Heart right ventricle (tissue), 16 donors: Measurements from ENCODE around the gene SEC23IP. TPM values are rescaled to one million over a fixed set of nuclear protein-coding genes. Genes with fewer than 3 reads are reported as not detected.

Source experiments
- ATAC-seq, 8 donors: fragments of 200-7000 bp; cut with Tn5 transposase; one replicate each; pipeline ENCODE4 v1.9.1; 2020; ENCODE audit warnings: mild to moderate bottlenecking in 8 of 8, moderate library complexity in 8 of 8, moderate number of reproducible peaks in 1 of 8
- DNase-seq, 2 donors: peaks; one replicate each; pipeline ENCODE4 v3.0.0-alpha.2; 2020
- H3K27ac ChIP-seq, 10 donors: fragments of 200-600 bp; sonication (generic) in 2 of 10; one replicate each; pipeline versions ENCODE4 v1.5.0 to v1.8.0; 2020 to 2022; ENCODE audit warnings: mild to moderate bottlenecking in 3 of 10
- H3K27me3 ChIP-seq, 7 donors: fragments of 200-600 bp; one replicate each; pipeline ENCODE4 v1.8.0; 2021 to 2022; ENCODE audit warnings: mild to moderate bottlenecking in 2 of 7
- H3K36me3 ChIP-seq, 9 donors: fragments of 200-600 bp; sonication (generic) in 1 of 9; one replicate each; pipeline versions ENCODE4 v1.5.0 to v1.8.0; 2020 to 2022; ENCODE audit warnings: mild to moderate bottlenecking in 2 of 9
- H3K4me1 ChIP-seq, 9 donors: fragments of 200-600 bp; sonication (generic) in 1 of 9; one replicate each; pipeline versions ENCODE4 v1.5.0 to v1.8.0; 2020 to 2022; ENCODE audit warnings: mild to moderate bottlenecking in 4 of 9
- H3K4me3 ChIP-seq, 10 donors: fragments of 200-600 bp; sonication (generic) in 2 of 10; one replicate each; pipeline versions ENCODE4 v1.5.0 to v1.8.0; 2020 to 2022; ENCODE audit warnings: mild to moderate bottlenecking in 7 of 10, moderate library complexity in 2 of 10
- H3K9me3 ChIP-seq, 11 donors: fragments of 200-600 bp in 10 of 11; sonication (generic) in 2 of 11; one replicate each; pipeline versions ENCODE4 v1.5.0 to v1.8.0; 2013 to 2022; ENCODE audit warnings: mild to moderate bottlenecking in 2 of 11, control low read depth in 1 of 11, moderate library complexity in 1 of 11
- CTCF ChIP-seq, 9 donors: fragments of 200-600 bp; sonication (generic) in 2 of 9; IDR thresholded peaks; one replicate each; pipeline versions ENCODE4 v1.5.0 to v1.8.0; 2021 to 2022; ENCODE audit warnings: antibody characterized with exemption in 9 of 9, mild to moderate bottlenecking in 5 of 9, moderate library complexity in 1 of 9
- WGBS, 2 donors: extraction: QIAGEN DNeasy Blood & Tissue Kit; methylation state at CpG; one replicate each; pipeline ENCODE4 v1.1.7; 2013; ENCODE audit warnings: inconsistent platforms in 1 of 2; 5-methylcytosine and 5-hydroxymethylcytosine counted together
- intact Hi-C, 10 donors: fragments of 100-400 bp; cut with DNase I; formaldehyde crosslinking; loops; one replicate each; pipeline versions ENCODE4 v1.11.1 to v1.14.2; 2022
- polyA plus RNA-seq, 2 donors: library from polyadenylated mRNA; stranded (reverse); fragments of 200-250 nt; gene quantifications; one replicate each; pipeline ENCODE4 v1.2.3, GENCODE V29; 2013
- total RNA-seq, 10 donors: library from RNA; stranded (reverse); fragmentation: NEBNext Ultra II Directional in 3 of 10; extraction: Animal tissue kit (Norgen Biotek cat#: 25700) in 3 of 10; gene quantifications; one replicate each; pipeline versions ENCODE4 v1.2.1 to v1.2.4, GENCODE V29; 2021 to 2023
- donor health status: Arrhythmogenic right ventricular cardiomyopathy.
- donor health status: ischemic (EF 13 %, LVEDD 7.1; RV severe dilation, severe dysfunction).
- donor health status: healthy with polysubstance abuse.
- donor health status: DM: no; HTN: yes; CAD: no.
- donor health status: DM: no; HTN: no; CAD: no.
- donor health status: ischemic (EF 25% LVEDD 6.9; RV normal size, moderate dysfunction).
- donor health status: ischemic (EF 25% LVEDD 5.7; RV mildly dilated, moderate dysfunction).
- donor health status: healthy.
- donor health status: DM: yes; HTN: yes; CAD: no.
- donor health status: Ischemic cardiomyopathy.
- donor health status: ischemic (EF 35%, LVEDD 5.7; RV mildly dilated, moderate dysfunction).
- donor health status: nonischemic (EF 11% LVEDD 7.7; RV severe dilation, severe dysfunction).
- donor health status: DM: yes; HTN: yes; CAD: no.
- donor health status: PGD.
- donor health status: ischemic (EF 29% LVEDD 5.4; RV normal size, mild dysfunction).
- donor health status: nonischemic (EF 23%, LVEDD 6.1; RV moderate dilation, normal function).

Gene SEC23IP
- total and polyA plus RNA-seq, 12 donors, result 5.9 to 43.9 (median 30.6) TPM

GRCh38 chr10:119933179-119933578, 40.6 kb downstream of the SEC23IP start:
- intact Hi-C loops, result no loop called here
- WGBS, 2 donors, result 57 to 59% methylated on average over 3 of the region's 3 CpGs
- Histone ChIP-seq H3K4me1 (peaks cover 0 to 8% (median 0%) of the 10 kb centered on the region in 9 donors), H3K27me3 (no peaks in the 10 kb centered on the region), H3K36me3 (peaks cover 0 to 99% (median 44%) of the 10 kb centered on the region in 9 donors), H3K4me3 (no peak overlapping the region), H3K27ac (no peak overlapping the region), H3K9me3 (no peaks in the 10 kb centered on the region)
- ATAC-seq, result no peak
- peak in 3 of 9 donors; percentile 15 to 34 (median 18) for TF ChIP-seq CTCF (IDR thresholded peaks at IDR 0.05)
- DNase-seq, result no peak

- ATAC-seq, result no peak
- 90 to 92% methylated on average over 3 of the region's 3 CpGs for WGBS, 2 donors
Observed at GRCh38 chr10:119940487-119940886, 48.0 kb downstream of the SEC23IP start.

GRCh38 chr10:119942973-119943372, 50.4 kb downstream of the SEC23IP start:
- Histone ChIP-seq H3K9me3 (no peaks in the 10 kb centered on the region), H3K4me3 (no peak overlapping the region), H3K27me3 (no peaks in the 10 kb centered on the region), H3K4me1 (no peaks in the 10 kb centered on the region), H3K36me3 (peaks cover 0 to 71% (median 19%) of the 10 kb centered on the region in 9 donors), H3K27ac (no peak overlapping the region)
- TF ChIP-seq CTCF (IDR thresholded peaks at IDR 0.05), result no peak
- DNase-seq (no peak), ATAC-seq (no peak)
- intact Hi-C loops, result no loop called here
- 98 to 99% methylated on average over 2 of the region's 2 CpGs for WGBS, 2 donors

More at GRCh38 chr10:119940487-119940886, 48.0 kb downstream of the SEC23IP start:
- H3K27ac ChIP-seq, result no peak overlapping the region
- H3K4me3 ChIP-seq, result no peak overlapping the region
- intact Hi-C loops, result no loop called here
- no peaks in the 10 kb centered on the region for H3K27me3 ChIP-seq
- no peaks in the 10 kb centered on the region for H3K4me1 ChIP-seq
- H3K9me3 ChIP-seq, result no peaks in the 10 kb centered on the region
- no peak for TF ChIP-seq CTCF (IDR thresholded peaks at IDR 0.05)
- H3K36me3 ChIP-seq, result peaks cover 0 to 93% (median 23%) of the 10 kb centered on the region in 9 donors
- no peak for DNase-seq

- no peaks in the 10 kb centered on the region for H3K27me3 ChIP-seq
- ATAC-seq, result no peak
- WGBS, 2 donors, result 78 to 89% methylated on average over 3 of the region's 3 CpGs
- intact Hi-C loops, result no loop called here
- no peak for TF ChIP-seq CTCF (IDR thresholded peaks at IDR 0.05)
- H3K27ac ChIP-seq, result no peak overlapping the region
- H3K36me3 ChIP-seq, result peaks cover 0 to 48% (median 19%) of the 10 kb centered on the region in 9 donors
- DNase-seq, result no peak
- H3K4me1 ChIP-seq, result no peaks in the 10 kb centered on the region
- no peak overlapping the region for H3K4me3 ChIP-seq
- no peaks in the 10 kb centered on the region for H3K9me3 ChIP-seq
Observed at GRCh38 chr10:119945805-119946204, 53.3 kb downstream of the SEC23IP start.
